ENCODE data around the gene DIS3L2. TPM values are rescaled to one million over a fixed set of nuclear protein-coding genes. Genes with fewer than 3 reads are reported as not detected.

The DIS3L2 gene
- total RNA-seq, 1 donor from 2014 or later: 20.6 TPM

- H3K4me3 ChIP-seq: no peak overlapping the region
- no peak for DNase-seq (ENCODE audit: low spot score in 2 of 2)
- H3K9me3 ChIP-seq: no peaks in the 10 kb centered on the region
- H3K36me3 ChIP-seq: no peaks in the 10 kb centered on the region
- H3K27me3 ChIP-seq: no peaks in the 10 kb centered on the region
- H3K4me1 ChIP-seq: no peaks in the 10 kb centered on the region
- intact Hi-C loops (cut with DNase I): no loop called here
- no peak for TF ChIP-seq CTCF (IDR thresholded peaks at IDR 0.05)
- H3K27ac ChIP-seq: no peak overlapping the region
Observed at GRCh38 chr2:232053777-232054176, 92.3 kb downstream of the DIS3L2 start.

GRCh38 chr2:232058063-232058877 lies 96.8 kb downstream of the DIS3L2 start:
- Histone ChIP-seq H3K4me1 (no peaks in the 10 kb centered on the region), H3K27me3 (no peaks in the 10 kb centered on the region), H3K4me3 (no peak overlapping the region), H3K27ac (no peak overlapping the region), H3K9me3 (no peaks in the 10 kb centered on the region), H3K36me3 (no peaks in the 10 kb centered on the region)
- intact Hi-C loops (cut with DNase I): no loop called here
- no peak for TF ChIP-seq CTCF (IDR thresholded peaks at IDR 0.05)
- DNase-seq (ENCODE audit: low spot score in 2 of 2): no peak

GRCh38 chr2:232058931-232059330 lies 97.4 kb downstream of the DIS3L2 start:
- Histone ChIP-seq H3K27me3 (no peaks in the 10 kb centered on the region), H3K9me3 (no peaks in the 10 kb centered on the region), H3K4me3 (no peak overlapping the region), H3K27ac (no peak overlapping the region), H3K4me1 (no peaks in the 10 kb centered on the region), H3K36me3 (no peaks in the 10 kb centered on the region)
- intact Hi-C loops (cut with DNase I): no loop called here
- no peak for TF ChIP-seq CTCF (IDR thresholded peaks at IDR 0.05)
- DNase-seq (ENCODE audit: low spot score in 2 of 2): no peak

GRCh38 chr2:232061265-232061664 lies 99.8 kb downstream of the DIS3L2 start:
- Histone ChIP-seq H3K9me3 (no peaks in the 10 kb centered on the region), H3K27me3 (no peaks in the 10 kb centered on the region), H3K36me3 (no peaks in the 10 kb centered on the region), H3K4me3 (no peak overlapping the region), H3K27ac (no peak overlapping the region), H3K4me1 (no peaks in the 10 kb centered on the region)
- intact Hi-C loops (cut with DNase I): no loop called here
- TF ChIP-seq CTCF (IDR thresholded peaks at IDR 0.05): no peak
- DNase-seq (ENCODE audit: low spot score in 2 of 2): no peak

- Histone ChIP-seq H3K4me3 (no peak overlapping the region), H3K27me3 (no peaks in the 10 kb centered on the region), H3K36me3 (no peaks in the 10 kb centered on the region), H3K4me1 (no peaks in the 10 kb centered on the region), H3K9me3 (no peaks in the 10 kb centered on the region), H3K27ac (no peak overlapping the region)
- DNase-seq (ENCODE audit: low spot score in 2 of 2): no peak
- intact Hi-C loops (cut with DNase I): no loop called here
- TF ChIP-seq CTCF (IDR thresholded peaks at IDR 0.05): no peak
Observed at GRCh38 chr2:232073026-232073425, 111.5 kb downstream of the DIS3L2 start.

Measured in ascending aorta (tissue), 2 donors.